GM21515 (cell line): ENCODE measurements around the gene GTF2H2.
"Not testable (repeated sequence)": the region's sequence is repeated elsewhere in the genome, so short reads cannot be mapped to it uniquely, and the experiment has no call there.

Experiments used
- ATAC-seq: cut with Tn5 transposase; IDR thresholded peaks from one replicate; pipeline ENCODE4 v1.9.1; 2021; ENCODE audit not compliant: unreplicated experiment

Gene GTF2H2

DNA sequence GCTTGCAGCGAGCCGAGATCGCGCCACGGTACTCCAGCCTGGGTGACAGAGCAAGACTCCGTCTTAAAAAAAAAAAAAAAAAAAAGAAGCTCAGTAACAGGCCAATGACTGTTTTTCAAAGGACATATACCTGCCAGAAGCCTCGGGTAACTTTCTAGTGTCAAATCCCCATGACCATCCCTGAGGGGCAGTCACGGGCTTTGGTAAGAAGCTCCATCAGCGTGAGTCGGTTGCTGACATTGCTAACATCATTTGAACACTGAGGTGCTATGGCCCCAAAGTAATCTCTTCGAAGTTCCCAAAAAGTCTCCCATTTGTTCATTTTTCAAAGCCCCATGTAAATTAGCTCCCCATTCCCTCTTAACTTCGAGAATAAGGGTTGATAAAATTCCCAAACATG is 53.9 kb downstream of the GTF2H2 start:
- ATAC-seq = no peak

DNA sequence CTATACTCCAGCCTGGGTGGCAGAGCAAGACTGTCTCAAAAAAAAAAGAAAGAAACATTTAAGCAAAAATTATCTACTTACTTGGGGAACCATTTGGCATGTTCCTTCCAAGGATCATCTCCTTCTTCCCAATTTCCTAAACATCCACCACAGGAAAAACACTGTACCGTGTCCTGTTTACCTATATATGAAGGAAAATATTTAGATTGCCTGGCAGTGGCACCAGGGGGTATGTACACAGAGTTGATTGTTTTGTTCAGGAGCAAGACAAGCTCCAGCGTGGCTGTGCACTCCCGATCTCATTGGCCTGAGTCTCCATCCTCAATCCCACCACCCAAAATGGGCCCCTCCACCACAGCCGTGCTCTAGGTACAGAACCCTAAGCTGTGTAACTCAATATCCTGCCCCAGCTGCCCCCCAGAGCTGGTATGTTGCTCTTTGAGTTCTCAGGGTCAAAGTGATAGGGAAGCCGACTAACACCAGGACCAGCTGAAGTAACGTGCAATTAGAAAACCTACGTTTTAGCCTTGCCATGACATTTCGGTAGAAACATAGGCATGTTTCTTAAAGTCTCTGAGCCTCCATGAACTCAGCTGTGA is 56.2 kb downstream of the GTF2H2 start:
- no peak for ATAC-seq

DNA sequence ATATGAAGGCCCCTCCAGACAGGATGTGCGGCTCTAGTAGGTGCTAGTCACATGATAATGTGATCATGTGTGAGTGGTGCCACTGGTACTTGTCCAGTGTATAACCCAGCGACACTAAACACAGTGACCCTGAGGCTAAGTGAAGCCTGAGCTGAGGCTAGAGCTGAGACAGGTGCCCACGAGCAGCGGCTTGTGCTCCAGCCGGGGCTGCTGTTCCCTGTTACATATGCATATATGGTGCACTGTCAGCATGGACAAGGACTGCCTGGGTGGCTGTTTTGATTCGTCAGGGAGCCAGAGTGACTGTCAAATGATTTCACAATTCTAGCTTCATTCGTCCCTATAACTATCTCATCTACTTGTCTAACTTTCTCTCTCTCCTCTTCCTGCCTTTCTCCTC is 60.5 kb downstream of the GTF2H2 start:
- not testable (repeated sequence) for ATAC-seq
